ENCODE results near the gene MTHFD1L. TPM values are rescaled to one million over a fixed set of nuclear protein-coding genes. Genes with fewer than 3 reads are reported as not detected.
A peak's percentile ranks its signal among the peaks of the same experiment; 100 is the strongest.

Gene MTHFD1L
- total and polyA plus RNA-seq, 2 donors (not counting 3 experiments of a cell fraction or from before 2014, with no cell fraction given), result 40.2 to 120 TPM

DNA sequence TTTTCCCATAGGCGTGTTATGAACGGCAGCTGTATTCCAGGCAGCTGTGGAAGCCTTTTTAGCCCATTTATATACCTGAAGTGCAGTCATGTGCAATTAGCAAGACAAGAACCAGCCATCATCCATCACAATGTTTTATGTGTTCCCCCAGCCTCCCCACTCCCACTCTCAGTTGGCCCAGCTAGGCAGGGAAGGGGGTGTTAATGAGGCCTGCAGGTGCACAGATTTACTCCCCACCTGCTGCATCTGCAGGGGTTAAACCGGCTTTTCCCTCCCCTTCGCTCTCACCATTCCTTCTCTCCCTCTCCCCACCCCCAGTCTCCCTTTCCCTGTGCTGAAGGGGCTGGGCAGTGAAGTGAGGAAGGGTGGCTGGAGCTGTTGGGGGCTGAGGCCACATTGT is 224.5 kb downstream of the MTHFD1L start:
- H3K4me3 ChIP-seq (replicated peaks in 1 of 3; ENCODE audit: insufficient read depth in 1 of 3, low read depth in 1 of 3, low read length in 3 of 3), result no peak overlapping the region
- dilution Hi-C loops (cut with MboI; ENCODE audit: extremely low pct_ligation_motif_present, low sequenced_read_pairs) (no loop called here), intact Hi-C loops (cut with micrococcal nuclease) (no loop called here)
- DNase-seq (ENCODE audit: low read depth, low spot score) (no peak), FAIRE-seq (no peak)
- H3K79me2 ChIP-seq (ENCODE audit: control insufficient read depth, insufficient read depth, low read length), result no peaks in the 10 kb centered on the region
- H3K27ac ChIP-seq (ENCODE audit: insufficient read depth, low read depth, low read length), result no peak overlapping the region
- ChIA-PET POLR2A (interaction anchor here (0.6 kb wide), 1 partner anchor 183 kb away, joined by 3 read pairs; no protein-coding TSS in a partner anchor), CTCF (no interaction called here)
- H3K4me2 ChIP-seq (ENCODE audit: insufficient read depth, low read length), result no peak overlapping the region
- no TSS peak for BruUV-seq (replicated peaks)
- H3K9me1 ChIP-seq (replicated peaks; ENCODE audit: control insufficient read depth, extremely low read depth, insufficient read depth, low read length), result no peaks in the 10 kb centered on the region
- H3K27me3 ChIP-seq (ENCODE audit: control insufficient read depth in 2 of 2, insufficient read depth in 2 of 2, low read length in 2 of 2), result no peaks in the 10 kb centered on the region
- no peak overlapping the region for H3K9ac ChIP-seq (replicated peaks; ENCODE audit: extremely low read depth, insufficient read depth, low read length)
- H2AFZ ChIP-seq (ENCODE audit: low read depth, low read length), result no peak overlapping the region
- TF ChIP-seq, protein P1, sequence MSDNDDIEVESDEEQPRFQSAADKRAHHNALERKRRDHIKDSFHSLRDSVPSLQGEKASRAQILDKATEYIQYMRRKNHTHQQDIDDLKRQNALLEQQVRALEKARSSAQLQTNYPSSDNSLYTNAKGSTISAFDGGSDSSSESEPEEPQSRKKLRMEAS (IDR thresholded peaks at IDR 0.05; ENCODE audit: insufficient read depth, insufficient read length), result no peak
- TF ChIP-seq FOS (IDR thresholded peaks at IDR 0.05; ENCODE audit: borderline replicate concordance, insufficient read depth, low read length) (no peak), POLR2A (IDR thresholded peaks at IDR 0.05; ENCODE audit: low read depth, low read length) (no peak)
- H4K20me1 ChIP-seq (replicated peaks; ENCODE audit: control insufficient read depth, extremely low read depth, insufficient read depth, low read length), result no peaks in the 10 kb centered on the region
- peaks cover 9 to 10% of the 10 kb centered on the region in 2 experiments for H3K36me3 ChIP-seq (ENCODE audit: control insufficient read depth in 2 of 2, extremely low read depth in 1 of 2, insufficient read depth in 2 of 2, low read length in 2 of 2)
- H3K9me3 ChIP-seq (replicated peaks; ENCODE audit: control insufficient read depth, insufficient read depth, low read length), result no peaks in the 10 kb centered on the region
- H3K4me1 ChIP-seq (ENCODE audit: control insufficient read depth, extremely low read depth, insufficient read depth, low read length), result peaks cover 15% of the 10 kb centered on the region

DNA sequence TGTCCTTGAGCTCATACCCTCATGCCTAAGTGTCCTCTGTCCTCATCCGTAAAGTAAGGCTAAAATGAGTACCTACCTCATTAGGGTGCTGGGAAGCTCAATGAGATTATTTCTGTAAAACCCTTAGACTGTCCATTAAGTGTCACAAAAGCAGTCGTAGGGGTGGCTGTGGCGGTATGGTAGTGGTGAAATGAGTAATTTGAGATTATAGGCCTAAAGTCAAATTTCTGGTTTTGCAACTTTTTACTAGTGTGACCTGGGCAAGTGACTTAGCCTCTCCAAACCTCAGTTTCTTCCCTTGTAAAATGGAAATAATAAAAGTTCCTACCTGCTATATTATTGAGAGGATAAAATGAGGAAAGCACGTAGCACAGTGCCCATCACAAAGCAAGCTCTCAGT is 226.1 kb downstream of the MTHFD1L start:
- no peak for TF ChIP-seq GATA2 (IDR thresholded peaks at IDR 0.05; ENCODE audit: insufficient read depth, insufficient read length, low read depth, low read length)
- TF ChIP-seq, protein P1 (IDR thresholded peaks at IDR 0.05; ENCODE audit: insufficient read depth, insufficient read length), result no peak
- no peak for TF ChIP-seq POLR2A (IDR thresholded peaks at IDR 0.05; ENCODE audit: low read depth, low read length)
- TF ChIP-seq EZH2 (IDR thresholded peaks at IDR 0.05; ENCODE audit: borderline replicate concordance, low read depth, low read length, severe bottlenecking), result no peak
- TF ChIP-seq JUN (IDR thresholded peaks at IDR 0.05; ENCODE audit: borderline replicate concordance, insufficient read depth, insufficient read length, low read depth), result no peak
- TF ChIP-seq, protein P2, sequence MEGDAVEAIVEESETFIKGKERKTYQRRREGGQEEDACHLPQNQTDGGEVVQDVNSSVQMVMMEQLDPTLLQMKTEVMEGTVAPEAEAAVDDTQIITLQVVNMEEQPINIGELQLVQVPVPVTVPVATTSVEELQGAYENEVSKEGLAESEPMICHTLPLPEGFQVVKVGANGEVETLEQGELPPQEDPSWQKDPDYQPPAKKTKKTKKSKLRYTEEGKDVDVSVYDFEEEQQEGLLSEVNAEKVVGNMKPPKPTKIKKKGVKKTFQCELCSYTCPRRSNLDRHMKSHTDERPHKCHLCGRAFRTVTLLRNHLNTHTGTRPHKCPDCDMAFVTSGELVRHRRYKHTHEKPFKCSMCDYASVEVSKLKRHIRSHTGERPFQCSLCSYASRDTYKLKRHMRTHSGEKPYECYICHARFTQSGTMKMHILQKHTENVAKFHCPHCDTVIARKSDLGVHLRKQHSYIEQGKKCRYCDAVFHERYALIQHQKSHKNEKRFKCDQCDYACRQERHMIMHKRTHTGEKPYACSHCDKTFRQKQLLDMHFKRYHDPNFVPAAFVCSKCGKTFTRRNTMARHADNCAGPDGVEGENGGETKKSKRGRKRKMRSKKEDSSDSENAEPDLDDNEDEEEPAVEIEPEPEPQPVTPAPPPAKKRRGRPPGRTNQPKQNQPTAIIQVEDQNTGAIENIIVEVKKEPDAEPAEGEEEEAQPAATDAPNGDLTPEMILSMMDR (IDR thresholded peaks at IDR 0.05; ENCODE audit: extremely low read depth in 1 of 2, insufficient read depth in 1 of 2, low read depth in 1 of 2, low read length in 2 of 2), result no peak
- TF ChIP-seq FOS (IDR thresholded peaks at IDR 0.05; ENCODE audit: borderline replicate concordance, insufficient read depth, low read length), result no peak
- TF ChIP-seq MYC (IDR thresholded peaks at IDR 0.05; ENCODE audit: low read depth, low read length), result no peak
- Histone ChIP-seq H3K79me2 (ENCODE audit: control insufficient read depth, insufficient read depth, low read length) (no peaks in the 10 kb centered on the region), H3K9ac (replicated peaks; ENCODE audit: extremely low read depth, insufficient read depth, low read length) (peak overlapping the region; percentile 19), H3K4me3 (replicated peaks in 1 of 3; ENCODE audit: insufficient read depth in 1 of 3, low read depth in 1 of 3, low read length in 3 of 3) (no peak overlapping the region), H3K27me3 (ENCODE audit: control insufficient read depth in 2 of 2, insufficient read depth in 2 of 2, low read length in 2 of 2) (no peaks in the 10 kb centered on the region), H3K36me3 (ENCODE audit: control insufficient read depth in 2 of 2, extremely low read depth in 1 of 2, insufficient read depth in 2 of 2, low read length in 2 of 2) (peaks cover 9 to 10% of the 10 kb centered on the region in 2 experiments), H4K20me1 (replicated peaks; ENCODE audit: control insufficient read depth, extremely low read depth, insufficient read depth, low read length) (no peaks in the 10 kb centered on the region), H3K27ac (ENCODE audit: insufficient read depth, low read depth, low read length) (no peak overlapping the region), H3K4me1 (ENCODE audit: control insufficient read depth, extremely low read depth, insufficient read depth, low read length) (peaks cover 15% of the 10 kb centered on the region), H3K4me2 (ENCODE audit: insufficient read depth, low read length) (no peak overlapping the region), H3K9me1 (replicated peaks; ENCODE audit: control insufficient read depth, extremely low read depth, insufficient read depth, low read length) (no peaks in the 10 kb centered on the region), H2AFZ (ENCODE audit: low read depth, low read length) (no peak overlapping the region), H3K9me3 (replicated peaks; ENCODE audit: control insufficient read depth, insufficient read depth, low read length) (no peaks in the 10 kb centered on the region)
- no TSS peak for BruUV-seq (replicated peaks)
- DNase-seq (ENCODE audit: low read depth, low spot score), result no peak
- intact Hi-C loops (cut with micrococcal nuclease) (no loop called here), dilution Hi-C loops (cut with MboI; ENCODE audit: extremely low pct_ligation_motif_present, low sequenced_read_pairs) (no loop called here)
- FAIRE-seq, result peak; percentile 50
- POLR2A ChIA-PET, result no interaction called here
- CTCF ChIA-PET, result interaction anchor here (1.0 kb wide), 1 partner anchor 10 kb away, joined by 3 read pairs; no protein-coding TSS in a partner anchor
